Ovary (tissue), 9 donors: Measurements from ENCODE around the gene WNK1. TPM values are rescaled to one million over a fixed set of nuclear protein-coding genes. Genes with fewer than 3 reads are reported as not detected.

ENCODE experiments used
- DNase-seq, 5 donors: peaks; one replicate each; pipeline ENCODE4 v3.0.0-alpha.2; 2019 to 2020
- H3K27ac ChIP-seq, 2 donors: fragments of 200-600 bp; one replicate each; pipeline versions ENCODE4 v1.5.1 to v1.8.0; 2019 to 2022
- H3K27me3 ChIP-seq: fragments of 200-600 bp; one replicate; pipeline ENCODE4 v1.8.0; 2022
- H3K36me3 ChIP-seq: fragments of 200-600 bp; sonication (generic); one replicate; pipeline ENCODE4 v1.5.1; 2019
- H3K4me1 ChIP-seq: one replicate; pipeline ENCODE4 v1.8.1; 2013; ENCODE audit warnings: mild to moderate bottlenecking, moderate library complexity; ENCODE audit not compliant: insufficient read depth
- H3K4me3 ChIP-seq: fragments of 200-600 bp; sonication (generic); one replicate; pipeline ENCODE4 v1.5.1; 2017
- H3K9me3 ChIP-seq, 2 donors: fragments of 200-600 bp in 1 of 2; sonication (generic) in 1 of 2; one replicate each; pipeline versions ENCODE4 v1.5.1 to v1.8.1; 2013 to 2019; ENCODE audit warnings: mild to moderate bottlenecking in 1 of 2, moderate library complexity in 1 of 2
- CTCF ChIP-seq, 3 donors: fragments of 450-650 bp in 2 of 3; fragments of 200-600 bp in 1 of 3; IDR thresholded peaks; one replicate each; pipeline versions ENCODE4 v1.5.1 to v1.8.0; 2016 to 2022; ENCODE audit warnings: antibody characterized with exemption in 3 of 3, mild to moderate bottlenecking in 1 of 3
- EP300 ChIP-seq: sonication (generic); formaldehyde crosslinking; IDR thresholded peaks from one replicate; pipeline ENCODE4 v1.6.1; 2017; ENCODE audit warnings: antibody characterized with exemption
- POLR2A ChIP-seq: fragments of 450-650 bp; IDR thresholded peaks from one replicate; pipeline ENCODE4 v1.6.1; 2017; ENCODE audit warnings: antibody characterized with exemption, mild to moderate bottlenecking, moderate library complexity
- WGBS, 3 donors: extraction: QIAGEN DNeasy Blood & Tissue Kit in 1 of 3; methylation state at CpG; one replicate each; pipeline versions ENCODE4 v1.1.5 to v1.1.7; 2013 to 2017; 5-methylcytosine and 5-hydroxymethylcytosine counted together
- intact Hi-C, 4 donors: fragments of 100-400 bp; cut with DNase I; formaldehyde crosslinking; loops; one replicate each; pipeline versions ENCODE4 v1.11.0 to v1.15.1; 2022 to 2023
- polyA plus RNA-seq, 2 donors: library from polyadenylated mRNA; stranded (reverse); fragments of 200-250 nt in 1 of 2; fragments of 350-450 nt in 1 of 2; fragmentation: Illumina TruSeq in 1 of 2; extraction: RNeasy Lipid Tissue Mini Kit (QIAGEN cat#74804) in 1 of 2; gene quantifications; one replicate each; pipeline ENCODE4 v1.2.3, GENCODE V29; 2013 to 2014
- small RNA-seq: library from RNA; depleted of rRNA; stranded (forward); fragments of <200 nt; gene quantifications from one replicate; pipeline ENCODE3, GENCODE V24; 2016
- total RNA-seq, 7 donors: library from RNA; depleted of rRNA in 2 of 7; stranded (reverse); fragments of >200 nt in 2 of 7; fragmentation: NEBNext Ultra II Directional in 3 of 7; extraction: Animal tissue kit (Norgen Biotek cat#: 25700) in 3 of 7; gene quantifications; one replicate each; pipeline versions ENCODE4 v1.1.0 to v1.2.4, GENCODE V29; 2016 to 2023
- donor health status: DM: no; HTN: no; CAD: no; lungs with moderate emphysema.
- donor health status: DM: no; HTN: no; CAD: no.
- donor health status: Bipolar disorder and iron deficiency.
- donor health status: DM: yes; HTN: yes; CAD: no.
- donor health status: DM: no; HTN: no; CAD: no.
- donor health status: DM: yes; HTN: yes; CAD: no.

The WNK1 gene
- total and polyA plus RNA-seq, 9 donors = 26.0 to 144 (median 98.3) TPM

- intact Hi-C loops = loop anchor here in 1 of 4 donors (5.0 kb wide), 1 partner anchor 33 kb away; no protein-coding TSS in a partner anchor
- no peaks in the 10 kb centered on the region for H3K36me3 ChIP-seq
- H3K27ac ChIP-seq = no peak overlapping the region
- H3K4me1 ChIP-seq = peaks cover 4% of the 10 kb centered on the region
- DNase-seq = no peak
- no peaks in the 10 kb centered on the region for H3K9me3 ChIP-seq
- TF ChIP-seq POLR2A = no peak
- TF ChIP-seq CTCF (IDR thresholded peaks at IDR 0.05) = no peak
- no peak for TF ChIP-seq EP300
- H3K27me3 ChIP-seq = no peaks in the 10 kb centered on the region
- no peak overlapping the region for H3K4me3 ChIP-seq
These were observed 202.4 kb downstream of the WNK1 start for GRCh38 chr12:954741-955140.

GRCh38 chr12:955939-956338 lies 203.6 kb downstream of the WNK1 start:
- H3K4me1 ChIP-seq = peaks cover 1% of the 10 kb centered on the region
- no peak overlapping the region for H3K27ac ChIP-seq
- WGBS, 3 donors = 91 to 95% (median 94%) methylated on average over 6 of the region's 6 CpGs
- no peaks in the 10 kb centered on the region for H3K27me3 ChIP-seq
- H3K4me3 ChIP-seq = no peak overlapping the region
- intact Hi-C loops = no loop called here
- H3K9me3 ChIP-seq = no peaks in the 10 kb centered on the region
- H3K36me3 ChIP-seq = no peaks in the 10 kb centered on the region
- no peak for DNase-seq
- TF ChIP-seq POLR2A (no peak), CTCF (IDR thresholded peaks at IDR 0.05) (no peak), EP300 (no peak)

- intact Hi-C loops = no loop called here
- H3K27ac ChIP-seq = no peak overlapping the region
- H3K9me3 ChIP-seq = no peaks in the 10 kb centered on the region
- DNase-seq = no peak
- TF ChIP-seq EP300 (no peak), POLR2A (no peak), CTCF (IDR thresholded peaks at IDR 0.05) (no peak)
- no peaks in the 10 kb centered on the region for H3K4me1 ChIP-seq
- no peaks in the 10 kb centered on the region for H3K27me3 ChIP-seq
- WGBS, 3 donors = 49 to 58% (median 57%) methylated on average over 8 of the region's 8 CpGs
- H3K4me3 ChIP-seq = no peak overlapping the region
- no peaks in the 10 kb centered on the region for H3K36me3 ChIP-seq
These were observed 206.3 kb downstream of the WNK1 start for GRCh38 chr12:958588-959123.

Small RNA genes lying within 50 kb of the gene (small RNA-seq; reads per million reads assigned to genes)
- gene RNU4ATAC16P = not detected

Other genes with a start within 250 kb of the WNK1 start
- gene NINJ2, start 89.1 kb upstream of the WNK1 start, total RNA-seq = 1 to 10 TPM in 3 of 7 donors, under 1 TPM in 2, not detected in 2; 0.48 to 3.4 (median 1.4) TPM
- gene NINJ2, start 89.1 kb upstream of the WNK1 start, polyA plus RNA-seq = 1 to 10 TPM in 1 of 2 donors, under 1 TPM in 1; 0.82 to 2.2 TPM
- gene RAD52, start 197.1 kb downstream of the WNK1 start, total RNA-seq = 10 to 100 TPM; 11.4 to 20.2 (median 13.0) TPM
- 10 to 100 TPM in 1 of 2 donors, 1 to 10 TPM in 1; 8.9 to 16.8 TPM for gene RAD52, start 197.1 kb downstream of the WNK1 start, polyA plus RNA-seq
- gene ERC1, start 238.6 kb downstream of the WNK1 start, total RNA-seq = 10 to 100 TPM; 22.6 to 65.2 (median 54.3) TPM
- 10 to 100 TPM; 10.4 to 32.2 TPM for gene ERC1, start 238.6 kb downstream of the WNK1 start, polyA plus RNA-seq